ENCODE data around the gene BUB3. TPM values are rescaled to one million over a fixed set of nuclear protein-coding genes. Genes with fewer than 3 reads are reported as not detected.

Gene BUB3
- total and polyA plus RNA-seq, 2 of the 8 experiments (the other 6 are each of a cell fraction or from before 2014, with no cell fraction given): 183 to 207 TPM

DNA sequence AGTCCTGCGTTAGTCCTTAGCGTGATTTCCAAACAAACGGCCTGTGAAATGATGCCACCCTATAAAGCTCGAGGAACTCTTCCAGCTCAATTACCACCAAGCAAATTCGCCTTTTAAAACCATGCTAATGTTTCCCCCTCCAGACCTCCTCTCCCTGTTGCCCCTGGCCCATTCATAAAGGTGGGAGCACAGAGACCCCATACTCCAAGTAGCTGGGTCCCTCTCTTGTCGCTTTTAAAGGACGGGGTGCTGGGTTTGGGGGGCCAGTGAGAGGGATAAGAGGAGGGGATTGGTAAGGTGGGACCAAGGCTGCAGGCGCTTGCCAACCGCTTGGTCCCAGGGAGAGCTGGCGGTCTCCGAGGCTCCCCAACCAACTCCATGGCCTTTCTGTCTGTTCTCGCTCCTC is 5.0 kb upstream of the BUB3 start (continued):
- TF ChIP-seq, protein P1, sequence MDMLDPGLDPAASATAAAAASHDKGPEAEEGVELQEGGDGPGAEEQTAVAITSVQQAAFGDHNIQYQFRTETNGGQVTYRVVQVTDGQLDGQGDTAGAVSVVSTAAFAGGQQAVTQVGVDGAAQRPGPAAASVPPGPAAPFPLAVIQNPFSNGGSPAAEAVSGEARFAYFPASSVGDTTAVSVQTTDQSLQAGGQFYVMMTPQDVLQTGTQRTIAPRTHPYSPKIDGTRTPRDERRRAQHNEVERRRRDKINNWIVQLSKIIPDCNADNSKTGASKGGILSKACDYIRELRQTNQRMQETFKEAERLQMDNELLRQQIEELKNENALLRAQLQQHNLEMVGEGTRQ (IDR thresholded peaks at IDR 0.05; ENCODE audit: low read length): no peak
- no peak for TF ChIP-seq GTF2F1 (IDR thresholded peaks at IDR 0.05; ENCODE audit: borderline replicate concordance, low read depth, low read length)
- TF ChIP-seq YY1 (IDR thresholded peaks at IDR 0.05; ENCODE audit: low read depth, low read length): no peak
- no peak for TF ChIP-seq BRCA1 (IDR thresholded peaks at IDR 0.05; ENCODE audit: low read depth, low read length)

All from H1 (cell line).